Vagina (tissue), 2 donors: ENCODE measurements around the gene P2RY2. TPM values are rescaled to one million over a fixed set of nuclear protein-coding genes. Genes with fewer than 3 reads are reported as not detected.

Experiments
- DNase-seq, 2 donors: peaks; one replicate each; pipeline ENCODE4 v3.0.0-alpha.2; 2017; ENCODE audit errors: extremely low spot score in 2 of 2
- H3K27ac ChIP-seq: fragments of 200-600 bp; sonication (generic); one replicate; pipeline ENCODE4 v1.5.1; 2019
- H3K27me3 ChIP-seq: fragments of 200-600 bp; sonication (generic); one replicate; pipeline ENCODE4 v1.5.1; 2019
- H3K36me3 ChIP-seq, 2 donors: fragments of 200-600 bp; sonication (generic); one replicate each; pipeline ENCODE4 v1.5.1; 2017 to 2019
- H3K4me1 ChIP-seq: fragments of 200-600 bp; sonication (generic); one replicate; pipeline ENCODE4 v1.5.1; 2019
- H3K4me3 ChIP-seq, 2 donors: fragments of 200-600 bp; sonication (generic); 1 replicate in 1 of 2; 2 replicates in 1 of 2; pipeline ENCODE4 v1.5.1; 2016 to 2019
- H3K9me3 ChIP-seq: fragments of 200-600 bp; sonication (generic); one replicate; pipeline ENCODE4 v1.5.1; 2019
- CTCF ChIP-seq, 3 experiments: fragments of 450-650 bp in 2 of 3; fragments of 200-600 bp in 1 of 3; sonication (generic) in 1 of 3; IDR thresholded peaks; one replicate each; pipeline ENCODE4 v1.5.1; 2017 to 2019; ENCODE audit warnings: antibody characterized with exemption in 3 of 3, mild to moderate bottlenecking in 2 of 3, moderate library complexity in 2 of 3
- POLR2A ChIP-seq, 2 donors: fragments of 450-650 bp; IDR thresholded peaks; one replicate each; pipeline ENCODE4 v1.6.1; 2017; ENCODE audit warnings: antibody characterized with exemption in 2 of 2, mild to moderate bottlenecking in 2 of 2, moderate library complexity in 2 of 2
- POLR2AphosphoS5 ChIP-seq, 2 donors: sonication (generic); formaldehyde crosslinking; IDR thresholded peaks; one replicate each; pipeline ENCODE4 v1.9.0; 2017; ENCODE audit warnings: antibody characterized with exemption in 2 of 2, mild to moderate bottlenecking in 2 of 2, low read depth in 1 of 2; ENCODE audit not compliant: insufficient read depth in 1 of 2
- intact Hi-C: fragments of 100-400 bp; cut with DNase I; formaldehyde crosslinking; loops from one replicate; pipeline ENCODE4 v1.15.1; 2023
- total RNA-seq: library from RNA; depleted of rRNA; stranded (reverse); fragments of >200 nt; gene quantifications from one replicate; pipeline ENCODE4 v1.2.3, GENCODE V29; 2016

Gene P2RY2
- total RNA-seq, 1 donor from 2014 or later, result 27.3 TPM

GRCh38 chr11:73257342-73258103, 39.4 kb downstream of the P2RY2 start:
- Histone ChIP-seq H3K4me3 (no peak overlapping the region), H3K27ac (no peak overlapping the region), H3K9me3 (no peaks in the 10 kb centered on the region), H3K36me3 (no peaks in the 10 kb centered on the region), H3K27me3 (no peaks in the 10 kb centered on the region), H3K4me1 (peaks cover 14% of the 10 kb centered on the region)
- intact Hi-C loops, result no loop called here
- no peak for TF ChIP-seq CTCF (IDR thresholded peaks at IDR 0.05)
- no peak for TF ChIP-seq POLR2AphosphoS5 (IDR thresholded peaks at IDR 0.05; ENCODE audit: insufficient read depth in 1 of 2, low read depth in 1 of 2)
- no peak for TF ChIP-seq POLR2A (IDR thresholded peaks at IDR 0.05)
- no peak for DNase-seq

- no peak overlapping the region for H3K4me3 ChIP-seq
- TF ChIP-seq POLR2A (IDR thresholded peaks at IDR 0.05) (no peak), POLR2AphosphoS5 (IDR thresholded peaks at IDR 0.05; ENCODE audit: insufficient read depth in 1 of 2, low read depth in 1 of 2) (no peak), CTCF (IDR thresholded peaks at IDR 0.05) (no peak)
- no peaks in the 10 kb centered on the region for H3K9me3 ChIP-seq
- H3K4me1 ChIP-seq, result peaks cover 14% of the 10 kb centered on the region
- no peak overlapping the region for H3K27ac ChIP-seq
- H3K36me3 ChIP-seq, result no peaks in the 10 kb centered on the region
- H3K27me3 ChIP-seq, result no peaks in the 10 kb centered on the region
- no peak for DNase-seq
- intact Hi-C loops, result no loop called here
Observed at GRCh38 chr11:73258104-73259035, 40.3 kb downstream of the P2RY2 start.

- H3K36me3 ChIP-seq, result no peaks in the 10 kb centered on the region
- intact Hi-C loops, result no loop called here
- H3K27ac ChIP-seq, result no peak overlapping the region
- no peak for TF ChIP-seq POLR2A (IDR thresholded peaks at IDR 0.05)
- no peak for TF ChIP-seq POLR2AphosphoS5 (IDR thresholded peaks at IDR 0.05; ENCODE audit: insufficient read depth in 1 of 2, low read depth in 1 of 2)
- no peak overlapping the region for H3K4me3 ChIP-seq
- DNase-seq, result no peak
- H3K9me3 ChIP-seq, result no peaks in the 10 kb centered on the region
- no peaks in the 10 kb centered on the region for H3K27me3 ChIP-seq
- peaks cover 19% of the 10 kb centered on the region for H3K4me1 ChIP-seq
Observed at GRCh38 chr11:73259406-73260126, 41.5 kb downstream of the P2RY2 start.

- TF ChIP-seq CTCF (IDR thresholded peaks at IDR 0.05) (no peak), POLR2A (IDR thresholded peaks at IDR 0.05) (no peak), POLR2AphosphoS5 (IDR thresholded peaks at IDR 0.05; ENCODE audit: insufficient read depth in 1 of 2, low read depth in 1 of 2) (no peak)
- no peak overlapping the region for H3K27ac ChIP-seq
- no peaks in the 10 kb centered on the region for H3K36me3 ChIP-seq
- no peaks in the 10 kb centered on the region for H3K27me3 ChIP-seq
- H3K9me3 ChIP-seq, result no peaks in the 10 kb centered on the region
- intact Hi-C loops, result no loop called here
- no peak for DNase-seq
- peaks cover 21% of the 10 kb centered on the region for H3K4me1 ChIP-seq
- no peak overlapping the region for H3K4me3 ChIP-seq
Observed at GRCh38 chr11:73260127-73260457, 42.0 kb downstream of the P2RY2 start.

GRCh38 chr11:73262851-73263495, 44.9 kb downstream of the P2RY2 start:
- Histone ChIP-seq H3K9me3 (no peaks in the 10 kb centered on the region), H3K27ac (no peak overlapping the region), H3K4me3 (no peak overlapping the region), H3K27me3 (no peaks in the 10 kb centered on the region), H3K36me3 (no peaks in the 10 kb centered on the region), H3K4me1 (peaks cover 12% of the 10 kb centered on the region)
- no peak for TF ChIP-seq POLR2AphosphoS5 (IDR thresholded peaks at IDR 0.05; ENCODE audit: insufficient read depth in 1 of 2, low read depth in 1 of 2)
- no peak for TF ChIP-seq POLR2A (IDR thresholded peaks at IDR 0.05)
- TF ChIP-seq CTCF (IDR thresholded peaks at IDR 0.05), result no peak
- DNase-seq, result no peak
- intact Hi-C loops, result no loop called here
